GM20000 (cell line): ENCODE data around the gene LRIT2.
A peak's percentile ranks its signal among the peaks of the same experiment; 100 is the strongest.

Source experiments
- DNase-seq: peaks from one replicate; pipeline ENCODE4 v3.0.0; 2012; ENCODE audit warnings: low spot score
- TF ChIP-seq, protein P1 (sequence below): IDR thresholded peaks from 2 replicates; pipeline ENCODE4 v1.5.1; 2012; ENCODE audit warnings: mild to moderate bottlenecking, control low read depth; ENCODE audit errors: extremely low read depth, missing control alignments

The LRIT2 gene

GRCh38 chr10:84198206-84198915 is 27.0 kb downstream of the LRIT2 start:
- TF ChIP-seq, protein P1, sequence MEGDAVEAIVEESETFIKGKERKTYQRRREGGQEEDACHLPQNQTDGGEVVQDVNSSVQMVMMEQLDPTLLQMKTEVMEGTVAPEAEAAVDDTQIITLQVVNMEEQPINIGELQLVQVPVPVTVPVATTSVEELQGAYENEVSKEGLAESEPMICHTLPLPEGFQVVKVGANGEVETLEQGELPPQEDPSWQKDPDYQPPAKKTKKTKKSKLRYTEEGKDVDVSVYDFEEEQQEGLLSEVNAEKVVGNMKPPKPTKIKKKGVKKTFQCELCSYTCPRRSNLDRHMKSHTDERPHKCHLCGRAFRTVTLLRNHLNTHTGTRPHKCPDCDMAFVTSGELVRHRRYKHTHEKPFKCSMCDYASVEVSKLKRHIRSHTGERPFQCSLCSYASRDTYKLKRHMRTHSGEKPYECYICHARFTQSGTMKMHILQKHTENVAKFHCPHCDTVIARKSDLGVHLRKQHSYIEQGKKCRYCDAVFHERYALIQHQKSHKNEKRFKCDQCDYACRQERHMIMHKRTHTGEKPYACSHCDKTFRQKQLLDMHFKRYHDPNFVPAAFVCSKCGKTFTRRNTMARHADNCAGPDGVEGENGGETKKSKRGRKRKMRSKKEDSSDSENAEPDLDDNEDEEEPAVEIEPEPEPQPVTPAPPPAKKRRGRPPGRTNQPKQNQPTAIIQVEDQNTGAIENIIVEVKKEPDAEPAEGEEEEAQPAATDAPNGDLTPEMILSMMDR, result no peak
- no peak for DNase-seq

GRCh38 chr10:84197643-84198042 is 27.7 kb downstream of the LRIT2 start:
- no peak for DNase-seq
- TF ChIP-seq, protein P1, result no peak

GRCh38 chr10:84196941-84197340 is 28.4 kb downstream of the LRIT2 start:
- DNase-seq, result no peak
- TF ChIP-seq, protein P1, result no peak

GRCh38 chr10:84196083-84196482 is 29.3 kb downstream of the LRIT2 start:
- TF ChIP-seq, protein P1, result no peak
- DNase-seq, result no peak

DNA sequence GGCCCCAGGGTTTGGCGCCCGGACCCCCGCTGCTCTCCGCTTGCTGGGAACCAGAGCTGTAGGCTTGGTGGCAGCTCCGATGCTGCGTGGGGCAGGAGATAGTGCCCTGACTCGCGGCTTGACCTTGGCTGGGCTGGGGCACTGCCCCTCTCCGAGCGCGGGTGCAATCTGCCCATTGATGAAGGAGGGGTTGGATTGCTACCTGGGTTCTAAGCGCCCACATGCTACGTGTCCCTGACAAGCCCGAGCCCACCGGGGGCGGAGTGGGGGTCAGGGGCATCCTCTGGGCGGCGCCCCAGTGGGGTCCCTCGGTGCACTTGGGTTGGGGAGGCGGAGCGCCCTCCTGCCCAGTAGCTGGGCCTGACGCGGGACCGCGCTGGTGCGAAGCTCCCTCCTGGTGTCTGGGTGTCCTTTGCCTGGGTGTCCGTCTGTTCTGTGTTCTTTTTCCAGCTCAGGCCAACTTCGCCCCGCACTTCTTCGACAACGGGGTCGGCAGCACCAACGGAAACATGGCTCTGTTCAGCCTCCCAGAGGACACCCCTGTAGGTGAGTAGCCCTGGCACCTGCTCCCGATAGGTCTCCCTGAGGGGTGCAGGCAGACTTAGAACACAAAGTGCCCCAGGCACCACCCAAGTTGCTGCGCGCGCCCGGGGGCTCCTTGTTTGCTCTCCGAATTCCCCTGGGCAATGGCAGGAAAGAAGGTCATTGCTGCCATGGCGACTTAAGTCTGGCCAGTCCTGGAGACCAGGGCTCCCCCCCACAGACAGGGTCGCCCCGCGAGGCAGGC is 30.1 kb downstream of the LRIT2 start:
- TF ChIP-seq, protein P1, result no peak
- no peak for DNase-seq

DNA sequence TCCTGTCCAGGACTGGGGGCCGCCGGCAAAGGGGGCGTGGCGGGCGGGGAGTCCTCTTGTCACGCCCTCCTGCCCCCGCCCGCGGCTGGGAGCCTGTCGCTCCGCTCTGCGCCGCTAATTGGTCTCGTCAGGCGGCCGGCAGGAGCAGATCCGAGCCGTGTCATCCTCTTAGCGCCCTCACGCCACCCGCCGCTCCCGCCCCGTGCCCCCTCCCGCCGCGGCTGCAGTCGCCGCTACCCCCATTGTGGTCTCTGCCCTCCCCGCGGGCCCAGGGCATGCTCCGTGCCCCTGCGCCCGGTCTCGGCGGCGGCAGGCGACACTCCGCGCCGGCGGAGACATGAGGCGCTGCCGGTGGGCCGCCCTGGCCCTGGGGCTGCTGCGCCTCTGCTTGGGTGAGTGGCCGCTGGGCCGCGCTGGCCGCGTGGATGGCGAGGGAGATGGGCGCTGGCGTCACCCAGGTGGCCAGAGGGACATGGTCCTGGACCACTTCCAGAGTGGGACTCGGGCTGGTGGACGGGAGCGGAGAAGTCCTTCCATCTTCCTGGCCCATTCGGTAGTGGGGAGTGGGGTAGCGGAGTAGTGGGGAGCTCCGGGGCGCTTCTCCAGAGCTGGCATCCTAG is 30.8 kb downstream of the LRIT2 start, which contains the start of gene CDHR1:
Gene CDHR1 (plus strand): TSS at position 114 of the 620 bp plus-strand sequence. CDS start 224 bp downstream, at position 338.
- DNase-seq, result peak; percentile 78
- TF ChIP-seq, protein P1, result no peak

- TF ChIP-seq, protein P1, result no peak
- no peak for DNase-seq
Observed at GRCh38 chr10:84193846-84194423, 31.4 kb downstream of the LRIT2 start.
